GM10266 (cell line): ENCODE measurements around the gene IL36B.

Experiments used
- DNase-seq: peaks from one replicate; pipeline ENCODE4 v3.0.0; 2012; ENCODE audit errors: extremely low spot score
- TF ChIP-seq, protein P1 (sequence below): IDR thresholded peaks from 2 replicates; pipeline ENCODE4 v1.5.1; 2012; ENCODE audit warnings: mild to moderate bottlenecking, low read depth; ENCODE audit not compliant: control insufficient read depth, insufficient read depth; ENCODE audit errors: missing control alignments

Gene IL36B

GRCh38 chr2:113081488-113082210, 29.0 kb upstream of the IL36B start:
- no peak for DNase-seq

DNA sequence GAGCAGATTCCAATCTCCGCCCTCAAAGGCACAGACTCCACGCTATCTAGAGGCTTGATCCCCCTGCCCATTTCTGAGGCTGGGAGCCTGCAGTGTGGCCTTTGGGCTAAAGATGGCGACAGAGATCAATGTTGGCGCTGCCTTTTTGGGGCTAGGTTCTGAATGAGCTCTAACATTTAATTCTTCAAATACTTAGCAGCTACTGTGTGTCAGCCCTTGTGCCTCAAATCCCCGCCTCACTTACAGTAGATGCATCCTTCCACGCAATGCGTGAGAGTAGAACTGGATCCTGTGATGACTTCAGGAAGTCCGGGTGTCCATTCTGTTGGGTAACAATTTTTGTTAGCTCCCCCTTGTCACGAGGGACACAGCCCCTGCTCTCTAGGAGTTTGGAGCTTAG, 27.5 kb upstream of the IL36B start:
- TF ChIP-seq, protein P1, sequence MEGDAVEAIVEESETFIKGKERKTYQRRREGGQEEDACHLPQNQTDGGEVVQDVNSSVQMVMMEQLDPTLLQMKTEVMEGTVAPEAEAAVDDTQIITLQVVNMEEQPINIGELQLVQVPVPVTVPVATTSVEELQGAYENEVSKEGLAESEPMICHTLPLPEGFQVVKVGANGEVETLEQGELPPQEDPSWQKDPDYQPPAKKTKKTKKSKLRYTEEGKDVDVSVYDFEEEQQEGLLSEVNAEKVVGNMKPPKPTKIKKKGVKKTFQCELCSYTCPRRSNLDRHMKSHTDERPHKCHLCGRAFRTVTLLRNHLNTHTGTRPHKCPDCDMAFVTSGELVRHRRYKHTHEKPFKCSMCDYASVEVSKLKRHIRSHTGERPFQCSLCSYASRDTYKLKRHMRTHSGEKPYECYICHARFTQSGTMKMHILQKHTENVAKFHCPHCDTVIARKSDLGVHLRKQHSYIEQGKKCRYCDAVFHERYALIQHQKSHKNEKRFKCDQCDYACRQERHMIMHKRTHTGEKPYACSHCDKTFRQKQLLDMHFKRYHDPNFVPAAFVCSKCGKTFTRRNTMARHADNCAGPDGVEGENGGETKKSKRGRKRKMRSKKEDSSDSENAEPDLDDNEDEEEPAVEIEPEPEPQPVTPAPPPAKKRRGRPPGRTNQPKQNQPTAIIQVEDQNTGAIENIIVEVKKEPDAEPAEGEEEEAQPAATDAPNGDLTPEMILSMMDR: peak; percentile 86
- DNase-seq: peak; percentile 47

More at GRCh38 chr2:113081488-113082210, 29.0 kb upstream of the IL36B start:
- TF ChIP-seq, protein P1: no peak

- DNase-seq: no peak
- TF ChIP-seq, protein P1: no peak
Observed at GRCh38 chr2:113079131-113079530, 26.5 kb upstream of the IL36B start.

DNA sequence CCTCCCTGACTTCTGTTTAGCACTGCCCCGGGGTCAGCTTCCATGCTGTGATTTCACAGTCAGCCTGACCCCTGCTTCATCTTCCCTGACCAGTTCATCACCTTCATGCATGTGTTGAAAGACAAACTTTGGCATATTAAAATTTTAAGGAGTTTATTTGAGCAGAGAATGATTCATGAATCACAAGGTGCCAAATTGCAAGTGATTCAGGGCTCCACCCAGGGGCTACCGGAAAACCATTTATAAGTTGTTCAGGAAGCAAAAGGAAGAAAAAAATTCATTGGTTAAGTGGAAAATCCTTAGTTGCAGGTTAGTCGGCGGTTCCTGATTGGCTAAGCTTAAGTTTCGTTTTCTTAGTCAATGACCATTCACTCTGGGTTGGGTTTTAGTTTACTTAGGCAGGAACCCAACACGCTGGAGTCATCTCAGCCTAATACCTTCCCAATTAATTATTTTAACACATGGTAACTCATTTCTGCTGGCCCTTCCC, 25.7 kb upstream of the IL36B start:
- no peak for DNase-seq
- TF ChIP-seq, protein P1: no peak

- no peak for DNase-seq
- TF ChIP-seq, protein P1: no peak
Observed at GRCh38 chr2:113077921-113078320, 25.3 kb upstream of the IL36B start.

DNA sequence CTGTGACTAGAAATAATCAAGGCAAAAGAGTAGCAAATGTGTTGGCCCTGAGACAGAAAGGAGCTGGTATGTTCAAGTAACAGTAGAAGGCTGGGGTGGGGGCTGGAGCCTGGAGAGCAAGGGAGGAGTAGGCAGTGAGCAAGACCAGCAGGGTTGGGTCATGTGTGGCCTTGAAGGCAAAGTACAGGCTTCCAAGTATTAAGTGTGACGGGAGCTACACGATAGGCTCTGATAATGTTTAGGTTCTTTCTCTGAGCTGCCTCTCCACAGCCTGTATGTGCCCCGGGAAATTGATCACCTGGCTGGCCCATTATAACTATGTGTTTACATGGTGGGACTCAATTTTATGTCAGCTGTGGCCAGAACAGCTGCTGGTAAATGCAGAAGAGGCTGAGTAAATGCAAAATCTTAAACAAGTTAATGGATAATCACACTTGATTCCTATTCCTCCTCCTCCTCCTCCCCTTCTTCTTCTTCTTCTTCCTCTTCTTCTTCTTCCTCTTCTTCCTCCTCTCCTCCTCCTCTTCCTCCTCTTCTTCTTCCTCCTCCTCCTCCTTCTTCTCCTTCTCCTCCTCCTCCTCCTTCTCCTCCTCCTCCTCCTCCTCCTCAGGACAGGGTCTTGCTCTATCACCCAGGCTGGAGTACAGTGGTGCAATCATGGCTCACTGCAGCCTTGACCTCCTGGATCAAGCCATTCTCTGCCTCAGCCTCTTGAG, 24.4 kb upstream of the IL36B start:
- DNase-seq: no peak
- TF ChIP-seq, protein P1: no peak

DNA sequence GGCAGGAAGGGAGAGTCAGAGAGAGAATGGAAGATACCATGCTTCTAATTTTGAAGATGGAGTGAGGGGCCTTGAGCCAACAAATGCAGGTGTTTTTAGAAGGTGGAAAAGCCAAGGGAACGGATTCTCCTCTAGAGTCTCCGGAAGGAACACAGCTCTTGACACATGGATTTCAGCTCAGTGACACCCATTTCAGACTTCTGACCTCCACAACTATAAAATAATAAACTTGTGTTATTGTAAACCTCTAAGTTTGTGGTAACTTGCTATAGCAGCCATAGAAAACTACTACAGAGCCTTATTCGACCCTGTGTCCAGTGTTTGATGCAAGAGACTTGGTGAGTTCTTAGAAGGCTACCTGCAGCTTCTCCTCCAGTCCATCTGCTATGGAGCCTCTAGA, 22.9 kb upstream of the IL36B start:
- TF ChIP-seq, protein P1: no peak

More for the DNA sequence above, 22.9 kb upstream of the IL36B start:
- no peak for DNase-seq
